ENCODE measurements around the gene ADNP2.
A peak's percentile ranks its signal among the peaks of the same experiment; 100 is the strongest.

Gene ADNP2

DNA sequence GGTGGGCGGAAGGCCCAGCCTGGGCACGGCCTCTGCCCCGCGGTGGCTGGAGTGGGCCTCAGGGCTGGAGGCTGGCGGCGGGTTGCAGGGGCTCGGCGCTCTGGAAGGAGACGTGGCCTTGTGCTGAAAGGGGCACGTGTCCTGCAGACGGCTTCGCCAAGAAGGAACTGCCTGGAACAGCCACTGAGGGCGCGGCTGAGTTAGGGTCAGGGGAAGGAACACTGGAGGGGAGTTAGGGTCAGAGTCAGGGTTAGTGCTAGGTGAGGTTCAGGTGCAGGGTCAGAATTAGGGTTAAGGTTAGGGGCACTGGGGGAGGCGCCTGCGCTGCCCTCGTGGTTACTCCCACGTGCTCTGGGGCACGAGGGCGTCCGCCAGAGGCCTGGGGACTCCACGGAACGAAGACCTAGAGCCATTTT is 933 bp upstream of the ADNP2 start:
- DNase-seq = no peak

DNA sequence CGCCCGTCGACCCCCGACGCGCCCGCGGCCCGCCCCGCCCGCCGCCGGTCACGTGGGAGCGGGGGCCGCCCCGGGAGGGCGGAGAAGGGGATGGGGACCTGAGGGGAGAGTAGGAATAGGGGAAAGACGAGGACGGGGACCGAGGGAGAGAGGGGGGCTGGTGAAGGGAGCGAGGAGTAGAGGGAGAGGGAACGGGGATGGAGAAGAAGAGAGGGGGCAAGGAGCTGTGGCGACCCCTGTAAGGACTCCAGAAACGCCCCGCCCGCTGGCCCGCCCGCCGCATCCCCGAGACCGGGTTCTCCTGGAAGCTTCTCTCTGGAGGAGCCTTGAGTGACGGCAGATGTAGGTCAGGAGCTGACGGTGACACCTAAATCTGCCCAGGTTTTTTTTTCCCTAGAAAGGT is 615 bp downstream of the ADNP2 start:
- DNase-seq = no peak

DNA sequence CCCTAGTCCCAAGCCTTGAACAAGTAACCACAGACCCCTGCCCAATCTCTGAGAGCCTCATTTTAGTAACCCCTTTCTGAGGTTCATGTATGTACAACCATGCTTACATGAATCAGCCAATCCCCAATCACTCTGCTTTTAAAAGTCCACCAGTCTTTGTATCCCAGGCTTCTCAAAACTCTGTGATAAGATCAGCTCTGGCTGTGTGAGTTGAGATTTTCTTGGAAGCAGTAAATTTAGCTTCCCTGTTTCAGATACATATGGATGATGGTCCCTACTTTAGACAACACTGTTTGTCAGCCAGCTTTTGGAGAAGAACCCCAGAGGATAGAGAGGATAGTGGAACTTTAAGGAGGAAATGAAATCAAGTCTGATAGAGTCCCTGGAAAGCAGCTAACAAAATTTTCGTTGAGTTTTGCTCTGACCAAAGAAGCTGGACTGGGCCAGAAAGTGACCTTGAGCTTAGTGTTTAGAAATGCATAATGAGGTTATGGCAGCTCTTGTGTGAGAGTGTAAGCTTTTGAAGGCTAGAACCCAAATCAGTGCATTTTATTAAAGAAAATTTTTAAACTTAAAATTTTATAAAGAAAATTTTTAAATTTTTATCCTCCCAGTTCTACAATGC is 3.7 kb downstream of the ADNP2 start:
- no peak for DNase-seq

DNA sequence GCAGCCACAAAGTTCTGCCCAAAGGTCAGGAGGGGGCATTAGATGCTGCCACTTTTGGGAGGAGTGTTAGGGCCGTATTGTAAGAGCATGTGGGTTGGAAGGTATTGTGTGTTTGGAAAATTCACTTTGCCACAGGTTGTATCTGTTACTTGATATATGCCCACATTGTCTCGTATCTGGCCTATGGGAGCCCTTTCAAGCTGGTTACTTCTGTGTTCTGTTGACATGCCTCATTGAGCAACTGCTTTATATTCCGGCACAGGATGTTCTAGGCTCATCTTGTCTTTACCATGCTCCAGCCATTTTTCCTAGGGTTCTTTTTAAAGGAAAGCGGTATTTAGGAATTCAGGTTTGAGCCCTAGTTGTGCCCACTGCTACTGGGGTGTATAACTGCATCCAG is 6.0 kb downstream of the ADNP2 start:
- DNase-seq = no peak

DNA sequence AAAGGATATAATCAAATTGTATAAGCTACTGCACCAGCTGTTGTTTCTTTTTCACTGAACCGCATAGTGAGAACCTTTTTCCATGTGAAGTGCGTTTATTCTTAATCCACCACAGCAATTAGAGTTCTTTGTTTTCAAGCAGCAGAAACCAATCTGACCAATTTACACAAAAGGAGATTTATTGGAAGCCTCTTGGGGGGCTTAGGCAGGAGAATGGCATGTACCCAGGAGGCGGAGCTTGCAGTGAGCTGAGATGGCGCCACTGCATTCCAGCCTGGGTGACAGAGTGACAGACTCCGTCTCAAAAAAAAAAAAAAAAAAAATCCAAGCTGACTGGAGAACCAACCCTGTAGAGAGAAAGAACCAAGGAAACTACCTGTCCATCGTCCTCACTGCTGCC is 10.0 kb downstream of the ADNP2 start:
- DNase-seq = no peak

DNA sequence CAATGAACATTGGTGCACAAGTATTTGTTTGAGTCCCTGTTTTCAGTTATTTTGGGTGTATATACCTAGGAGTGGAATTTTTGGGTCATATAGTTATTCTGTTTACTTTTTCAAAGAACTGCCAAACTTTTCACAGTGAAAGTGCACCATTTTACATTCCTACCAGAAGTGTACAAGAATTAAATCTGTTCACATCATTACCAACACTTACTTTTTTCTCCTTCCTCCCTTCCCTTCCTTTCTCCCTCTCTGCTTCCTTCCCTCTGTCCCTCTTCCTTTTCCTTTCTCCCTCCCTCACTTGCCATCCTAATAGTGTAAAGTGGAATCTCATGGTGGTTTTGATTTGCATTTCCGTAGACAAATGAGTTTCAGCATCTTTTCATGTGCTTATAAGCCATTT is 11.9 kb downstream of the ADNP2 start:
- DNase-seq = no peak

DNA sequence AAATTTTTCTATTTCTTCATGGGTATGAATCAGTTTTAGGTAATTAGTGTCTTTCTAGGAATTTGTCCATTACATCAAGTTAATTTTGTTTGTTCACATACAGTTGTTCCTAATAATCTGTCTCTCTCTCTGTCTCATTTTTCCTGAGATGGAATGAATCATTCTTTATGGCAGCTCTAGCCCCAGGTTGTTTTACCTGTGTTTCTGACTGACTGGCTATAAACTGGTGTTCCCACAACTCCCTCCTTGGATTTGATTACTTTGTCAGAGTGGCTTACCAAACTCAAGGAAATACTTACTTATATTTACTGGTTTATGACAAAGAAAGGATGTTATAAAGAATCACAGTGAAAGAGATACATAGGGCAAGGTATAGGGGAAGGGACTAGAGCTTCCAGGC is 15.1 kb downstream of the ADNP2 start:
- no peak for DNase-seq

DNA sequence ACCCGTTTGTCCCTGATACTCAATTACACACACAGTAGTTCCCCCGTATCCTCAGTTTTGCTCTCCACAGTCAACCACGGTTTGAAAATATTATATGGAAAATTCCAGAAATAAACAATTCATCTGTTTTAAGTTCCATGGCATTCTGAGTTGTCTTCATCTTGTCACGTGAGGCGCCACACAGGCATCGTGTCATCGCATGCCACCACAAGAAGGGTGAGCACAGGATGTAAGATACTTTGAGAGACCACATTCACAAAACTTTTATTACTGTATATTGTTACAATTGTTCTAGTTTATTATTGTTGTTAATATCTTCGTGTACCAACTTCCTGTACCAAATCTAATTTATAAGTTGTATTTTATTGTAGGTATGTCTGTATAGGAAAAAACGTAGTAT is 17.7 kb downstream of the ADNP2 start:
- no peak for DNase-seq

DNA sequence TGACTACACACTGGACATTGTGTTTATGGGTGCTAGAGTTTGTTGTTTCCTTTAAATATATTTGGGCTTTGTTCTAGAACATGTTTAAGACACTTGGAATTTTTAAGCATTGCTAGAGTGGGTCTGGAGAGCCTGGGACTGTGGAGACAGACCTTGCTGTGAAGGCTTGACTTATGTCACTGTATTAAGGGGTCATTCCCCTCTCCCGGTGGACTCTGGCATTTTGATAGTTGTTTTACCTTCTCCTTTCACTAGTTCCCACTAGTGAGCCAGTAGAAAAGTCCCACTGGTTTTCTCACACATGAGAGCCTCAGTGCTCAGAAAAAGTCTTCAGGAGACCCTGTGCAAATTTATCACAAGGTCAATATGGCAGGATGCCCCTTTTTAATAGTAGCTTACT is 18.6 kb downstream of the ADNP2 start:
- no peak for DNase-seq

DNA sequence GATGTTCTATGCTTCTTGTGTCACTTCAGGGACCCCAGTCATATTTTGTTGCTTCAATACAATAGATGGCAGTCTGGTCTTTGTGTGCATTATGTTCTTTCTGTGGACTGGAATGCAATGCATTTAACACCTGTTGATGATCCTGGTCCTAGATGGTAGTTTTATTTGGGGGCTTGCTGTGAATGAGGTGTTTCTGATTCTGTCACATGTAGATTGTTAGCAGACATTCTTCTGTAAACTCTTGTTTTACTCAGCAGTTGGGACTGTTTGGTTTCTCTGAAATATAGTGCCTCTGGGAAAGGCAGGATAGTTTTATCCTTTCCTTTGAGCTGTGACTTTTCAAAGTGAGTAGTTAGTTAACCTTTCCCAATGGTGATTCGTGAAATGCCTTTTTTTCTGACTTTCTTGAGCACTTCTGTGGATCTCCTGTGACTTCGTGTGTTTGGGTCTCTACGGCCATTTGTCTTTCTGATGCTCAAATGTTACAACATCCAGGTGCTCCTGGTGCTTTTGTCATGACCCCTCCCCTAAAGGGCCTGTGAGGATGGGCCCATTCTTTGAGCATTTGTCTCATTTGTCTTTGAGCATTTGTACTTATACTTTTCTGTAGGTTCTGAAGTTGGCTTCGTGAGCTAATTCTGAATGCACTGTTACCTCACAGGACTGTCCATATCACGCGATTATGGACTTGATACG is 20.8 kb downstream of the ADNP2 start:
- no peak for DNase-seq

DNA sequence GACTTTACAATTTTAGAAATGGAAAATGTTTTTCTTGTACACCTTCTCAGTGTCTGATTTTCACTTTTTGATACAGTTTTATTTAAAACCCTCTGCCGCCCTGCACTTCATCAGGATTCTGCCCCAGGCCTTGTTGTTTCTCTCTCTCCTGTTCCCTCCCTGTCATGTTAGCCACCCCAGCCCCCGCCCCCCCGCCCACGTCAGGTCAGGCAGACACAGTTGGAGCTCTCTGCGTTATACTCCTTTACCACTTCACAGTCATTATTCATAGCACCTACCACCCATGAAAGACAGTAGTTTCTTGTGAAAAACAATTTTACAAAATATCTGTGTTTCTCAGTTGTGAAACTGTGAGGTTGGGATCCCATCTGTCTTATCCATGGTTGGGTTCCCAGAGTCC is 21.5 kb downstream of the ADNP2 start:
- no peak for DNase-seq

DNA sequence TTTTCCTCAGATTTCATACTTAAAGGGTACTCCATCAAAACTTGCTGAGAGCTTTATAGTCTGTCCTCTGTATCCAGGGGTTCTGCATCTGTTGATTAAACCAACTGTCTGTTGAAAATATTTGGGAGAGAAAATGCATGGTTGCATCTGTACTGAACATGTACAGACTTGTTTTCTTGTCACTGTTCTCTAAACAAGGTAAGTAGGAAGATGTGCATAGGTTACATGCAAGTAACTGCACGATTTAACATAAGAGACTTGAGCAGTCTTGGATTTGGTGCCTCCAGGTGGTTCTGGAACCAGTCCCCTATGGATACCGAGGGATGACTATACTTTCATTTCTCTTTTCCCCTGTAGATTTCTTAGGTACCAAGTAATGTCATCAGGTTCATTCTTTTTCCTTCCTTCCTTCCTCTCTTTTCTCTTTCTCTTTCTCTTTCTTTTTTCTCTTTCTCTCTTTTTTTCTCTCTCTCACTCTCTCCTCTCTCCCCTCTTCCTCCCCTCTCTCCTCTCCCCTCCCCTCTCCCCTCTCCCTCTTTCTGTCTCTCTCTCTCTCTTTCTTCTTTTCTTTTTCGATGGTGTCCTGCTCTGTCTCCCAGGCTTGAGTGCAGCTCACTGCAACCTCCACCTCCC is 23.2 kb downstream of the ADNP2 start:
- DNase-seq = no peak

DNA sequence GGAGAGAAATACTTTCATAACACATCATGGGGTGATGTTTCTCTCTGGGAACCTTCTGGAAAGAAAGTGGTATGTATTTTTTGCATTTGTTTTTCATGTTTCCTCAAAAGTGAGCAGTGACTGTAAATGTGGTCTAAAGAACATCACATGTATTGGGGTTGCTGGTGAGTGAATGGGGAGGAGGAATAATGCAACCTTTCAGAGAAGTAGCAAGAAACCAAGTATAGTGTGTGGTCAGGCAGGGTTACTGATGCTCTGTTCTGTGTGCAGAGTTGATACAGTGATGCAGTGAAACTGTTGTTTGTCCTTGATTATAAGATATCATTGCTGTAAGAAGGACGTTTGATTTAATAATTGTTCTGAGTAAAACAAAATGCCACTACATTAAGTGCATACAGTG is 24.1 kb downstream of the ADNP2 start:
- DNase-seq = no peak

DNA sequence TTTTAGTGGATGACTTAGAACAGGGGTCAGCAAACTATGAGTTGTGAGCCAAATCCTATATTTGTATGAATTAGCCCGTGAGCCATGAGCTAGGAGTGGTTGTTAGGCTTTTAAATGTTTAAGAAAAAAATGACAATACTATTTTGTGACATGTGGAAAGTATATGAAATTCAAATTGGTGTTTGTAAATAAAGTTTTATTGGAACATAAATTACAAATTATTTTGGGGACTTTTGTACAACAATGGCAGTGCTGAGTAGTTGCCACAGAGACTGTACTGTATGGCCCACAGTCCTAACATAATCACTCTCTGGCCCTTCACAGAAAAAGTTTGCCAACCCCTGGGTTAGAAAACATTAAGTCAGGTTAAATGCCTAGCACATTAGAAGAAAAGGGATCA is 26.1 kb downstream of the ADNP2 start:
- no peak for DNase-seq

DNA sequence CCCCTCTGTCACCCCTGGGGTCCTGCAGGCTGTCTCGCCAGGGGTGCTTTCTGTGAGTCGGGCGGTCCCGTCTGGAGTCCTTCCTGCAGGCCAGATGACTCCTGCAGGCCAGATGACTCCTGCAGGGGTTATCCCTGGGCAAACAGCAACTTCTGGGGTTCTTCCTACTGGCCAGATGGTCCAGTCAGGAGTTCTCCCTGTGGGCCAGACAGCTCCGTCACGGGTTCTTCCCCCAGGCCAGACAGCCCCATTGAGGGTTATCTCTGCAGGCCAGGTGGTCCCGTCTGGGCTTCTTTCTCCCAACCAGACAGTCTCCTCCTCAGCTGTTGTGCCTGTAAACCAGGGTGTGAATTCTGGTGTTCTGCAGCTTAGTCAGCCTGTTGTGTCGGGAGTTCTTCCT is 27.6 kb downstream of the ADNP2 start:
- DNase-seq = peak; percentile 20

DNA sequence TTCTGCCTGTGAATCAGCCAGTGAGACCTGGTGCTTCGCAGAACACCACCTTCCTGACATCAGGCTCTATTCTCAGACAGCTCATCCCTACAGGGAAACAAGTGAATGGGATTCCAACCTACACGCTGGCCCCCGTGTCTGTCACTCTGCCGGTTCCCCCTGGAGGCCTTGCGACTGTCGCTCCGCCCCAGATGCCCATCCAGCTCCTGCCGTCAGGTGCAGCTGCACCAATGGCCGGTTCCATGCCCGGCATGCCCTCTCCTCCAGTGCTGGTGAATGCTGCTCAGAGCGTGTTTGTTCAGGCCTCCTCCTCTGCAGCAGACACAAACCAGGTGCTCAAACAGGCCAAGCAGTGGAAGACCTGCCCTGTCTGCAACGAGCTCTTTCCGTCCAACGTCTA is 28.1 kb downstream of the ADNP2 start:
- DNase-seq = no peak

DNA sequence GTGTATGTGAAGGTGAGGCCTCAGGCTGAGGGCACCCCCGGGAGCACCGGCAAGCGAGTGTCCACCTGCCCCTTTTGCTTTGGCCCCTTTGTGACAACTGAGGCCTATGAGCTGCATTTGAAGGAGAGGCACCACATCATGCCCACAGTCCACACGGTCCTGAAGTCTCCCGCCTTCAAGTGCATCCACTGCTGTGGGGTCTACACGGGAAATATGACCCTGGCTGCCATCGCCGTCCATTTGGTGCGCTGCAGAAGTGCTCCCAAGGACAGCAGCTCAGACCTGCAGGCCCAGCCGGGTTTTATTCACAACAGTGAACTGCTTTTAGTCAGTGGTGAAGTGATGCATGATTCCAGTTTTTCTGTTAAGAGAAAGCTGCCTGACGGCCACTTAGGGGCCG is 28.9 kb downstream of the ADNP2 start:
- DNase-seq = no peak

DNA sequence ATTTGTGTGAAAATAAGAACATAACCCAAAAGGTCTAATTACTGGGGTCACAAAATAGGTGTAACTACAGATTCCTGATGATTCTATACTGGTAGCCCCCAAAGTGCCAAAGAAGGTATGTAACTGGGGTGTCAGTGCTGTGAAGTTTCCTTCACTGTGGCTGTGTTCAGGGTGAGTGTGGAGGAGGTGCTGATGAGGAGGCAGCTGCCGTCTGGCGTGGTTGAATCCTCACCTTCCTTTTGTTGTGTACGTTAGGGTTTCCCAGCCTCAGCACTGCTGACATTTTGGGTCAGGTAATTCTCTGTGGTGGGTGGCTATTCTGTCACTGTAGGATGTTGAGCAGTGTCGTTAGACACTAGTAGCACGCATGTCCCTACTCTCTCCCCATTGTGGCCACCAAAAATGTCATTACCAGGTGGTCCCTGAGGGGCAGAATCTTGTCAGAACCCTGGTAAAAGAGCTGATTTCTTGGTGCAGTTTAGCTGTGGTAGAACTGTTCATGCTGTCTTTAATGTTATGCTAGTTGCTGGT is 31.5 kb downstream of the ADNP2 start:
- DNase-seq = no peak

DNA sequence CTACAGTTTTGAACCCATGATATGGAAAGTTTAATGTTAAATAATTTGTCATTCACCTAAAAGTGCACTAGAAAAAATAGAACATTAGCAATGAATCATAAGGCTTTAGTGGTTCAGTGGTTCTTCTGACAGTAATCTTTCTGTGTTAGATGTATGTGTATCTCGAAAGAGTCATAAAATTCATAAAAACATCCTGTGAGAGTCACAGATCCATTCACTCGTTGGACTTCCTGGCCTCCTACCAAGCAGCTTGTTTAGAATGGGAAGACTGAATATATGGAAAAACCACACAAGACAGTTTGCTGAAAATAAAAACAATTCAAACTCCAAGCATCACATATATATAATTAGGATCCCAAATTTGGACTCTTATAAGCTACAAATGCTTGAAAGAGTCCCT is 34.8 kb downstream of the ADNP2 start:
- no peak for DNase-seq

DNA sequence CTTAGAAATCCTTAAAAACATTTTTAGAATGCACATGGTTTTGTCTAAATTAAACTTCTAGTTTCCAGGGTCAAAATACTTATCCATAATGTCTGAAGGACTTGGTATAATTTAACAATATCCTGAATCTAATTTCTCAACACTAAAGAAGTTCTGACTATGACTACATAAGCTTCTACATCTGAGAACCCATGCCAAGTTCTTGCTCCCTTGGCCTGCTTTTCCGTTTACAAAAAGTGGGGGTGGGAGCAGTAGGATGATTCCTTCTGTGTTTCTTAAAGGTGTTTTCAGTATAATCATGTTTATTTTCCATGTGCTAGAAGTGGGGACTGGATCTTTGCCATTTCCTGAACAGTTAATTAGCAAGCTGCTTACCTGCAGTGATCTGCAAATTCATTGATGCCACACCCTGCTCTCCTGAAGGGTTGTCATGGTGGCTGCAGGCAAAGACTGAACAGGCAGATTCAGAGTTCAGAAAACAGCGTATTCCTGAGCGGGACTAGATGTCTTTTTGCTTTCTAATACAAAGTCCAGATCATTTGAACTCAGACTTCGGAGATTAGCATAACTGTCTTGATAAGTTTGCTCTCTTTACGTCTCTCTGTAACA is 36.2 kb downstream of the ADNP2 start:
- DNase-seq = no peak

DNA sequence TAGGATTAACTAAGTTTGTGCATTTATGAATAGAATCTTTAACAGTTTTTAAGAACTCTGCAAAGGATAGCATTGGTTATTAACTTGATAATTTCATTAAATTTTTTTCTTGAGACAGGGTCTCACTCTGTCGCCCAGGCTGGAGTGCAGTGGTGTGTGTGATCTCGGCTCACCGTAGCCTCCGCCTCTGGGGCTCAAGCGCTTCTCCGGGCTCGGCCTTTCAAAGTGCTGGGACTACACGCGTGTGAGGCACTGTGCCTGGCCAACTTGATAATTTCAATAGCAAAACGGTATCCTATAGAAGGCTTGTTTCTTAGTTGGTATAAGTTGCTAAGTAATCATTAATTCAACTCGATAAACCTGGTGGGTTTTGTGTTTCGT is 38.0 kb downstream of the ADNP2 start:
- no peak for DNase-seq

DNA sequence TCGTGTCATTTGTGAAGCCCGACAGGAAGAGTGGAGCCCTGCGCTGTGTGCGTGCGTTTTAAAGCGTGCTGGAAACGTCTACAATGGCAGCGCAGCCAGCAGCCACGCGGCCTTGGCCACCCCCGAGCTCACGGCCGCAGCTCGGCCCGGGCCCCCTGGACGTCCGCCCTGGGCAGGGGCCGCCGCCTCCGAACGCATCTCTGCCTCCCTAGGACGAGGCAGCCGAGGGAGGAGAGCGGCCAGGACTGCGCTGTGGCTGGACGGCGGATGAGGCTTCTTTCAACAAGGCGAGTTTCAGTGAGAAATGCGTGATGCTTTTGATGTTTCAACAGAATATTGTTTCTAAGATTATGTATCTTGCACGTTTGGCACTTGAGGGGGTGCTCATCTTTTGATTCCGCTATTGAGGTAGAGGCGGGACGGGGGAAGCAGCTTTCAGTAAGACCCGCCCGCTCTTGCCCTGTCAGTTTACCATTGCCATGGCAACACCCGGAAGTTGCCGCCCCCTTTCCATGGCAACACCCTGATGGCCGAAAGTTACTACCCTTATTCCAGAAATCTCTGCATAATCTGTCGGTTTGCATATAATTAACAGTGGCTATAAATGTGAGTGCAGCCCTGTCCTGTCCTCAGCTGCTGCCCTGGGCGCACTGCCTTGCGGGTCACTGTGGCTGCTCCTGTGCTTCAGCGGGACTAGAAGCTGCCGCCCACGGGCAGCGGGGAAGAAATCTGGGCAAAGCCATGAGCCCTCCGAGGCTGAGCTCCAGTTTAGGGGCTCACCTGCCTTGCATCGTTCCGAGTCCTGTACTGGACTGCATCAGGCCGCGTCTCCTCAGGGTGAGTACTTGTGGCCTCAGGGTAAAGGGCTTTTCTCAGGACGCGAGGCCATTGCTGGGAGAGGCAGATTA is 38.6 kb downstream of the ADNP2 start:
- peak; percentile 87 for DNase-seq
